ENCODE data around the gene ZFP14.

Gene ZFP14

GRCh38 chr19:36377541-36378178, 1.3 kb downstream of the ZFP14 start:
- H3K4me3 ChIP-seq (ENCODE audit: low read length) = peak overlapping the region; percentile 86
- no peak for DNase-seq (ENCODE audit: low read depth)
- no peak for TF ChIP-seq CTCF (conservative IDR thresholded peaks at IDR 0.05; ENCODE audit: low read length)

- no peak for DNase-seq (ENCODE audit: low read depth)
- no peak overlapping the region for H3K4me3 ChIP-seq (ENCODE audit: low read length)
- TF ChIP-seq CTCF (conservative IDR thresholded peaks at IDR 0.05; ENCODE audit: low read length) = no peak
Measured at GRCh38 chr19:36373638-36374156, 5.3 kb downstream of the ZFP14 start.

GRCh38 chr19:36371886-36372285, 7.1 kb downstream of the ZFP14 start:
- DNase-seq (ENCODE audit: low read depth) = no peak
- no peak overlapping the region for H3K4me3 ChIP-seq (ENCODE audit: low read length)
- no peak for TF ChIP-seq CTCF (conservative IDR thresholded peaks at IDR 0.05; ENCODE audit: low read length)

- TF ChIP-seq CTCF (conservative IDR thresholded peaks at IDR 0.05; ENCODE audit: low read length) = no peak
- DNase-seq (ENCODE audit: low read depth) = no peak
- H3K4me3 ChIP-seq (ENCODE audit: low read length) = no peak overlapping the region
Measured at GRCh38 chr19:36363845-36364244, 15.2 kb downstream of the ZFP14 start.

GRCh38 chr19:36340786-36341372, 38.1 kb downstream of the ZFP14 start:
- H3K4me3 ChIP-seq (ENCODE audit: low read length) = no peak overlapping the region
- TF ChIP-seq CTCF (conservative IDR thresholded peaks at IDR 0.05; ENCODE audit: low read length) = no peak
- no peak for DNase-seq (ENCODE audit: low read depth)

GRCh38 chr19:36331353-36332228, 47.4 kb downstream of the ZFP14 start:
- peak; percentile 94 for DNase-seq (ENCODE audit: low read depth)
- H3K4me3 ChIP-seq (ENCODE audit: low read length) = peak overlapping the region; percentile 99
- TF ChIP-seq CTCF (conservative IDR thresholded peaks at IDR 0.05; ENCODE audit: low read length) = 0 out of 2 replicates have a peak, but pooled peaks have one; percentile 7

Data from AG10803 (cell line).